H1 (cell line): ENCODE measurements around the gene CADM1. TPM values are rescaled to one million over a fixed set of nuclear protein-coding genes. Genes with fewer than 3 reads are reported as not detected.

ENCODE experiments used
- EZH2 ChIP-seq: fragments of 200-600 bp; sonication (generic); IDR thresholded peaks from 2 replicates; pipeline ENCODE4 v1.7.1; 2012; ENCODE audit warnings: low read depth, mild to moderate bottlenecking, moderate library complexity, low read length, inconsistent platforms; ENCODE audit not compliant: severe bottlenecking
- KDM5A ChIP-seq: fragments of 200-600 bp; IDR thresholded peaks from 2 replicates; pipeline ENCODE4 v1.7.1; 2012; ENCODE audit warnings: mild to moderate bottlenecking, low read length, inconsistent platforms, mixed read lengths
- PHF8 ChIP-seq: fragments of 200-600 bp; sonication (generic); conservative IDR thresholded peaks from 2 replicates; pipeline ENCODE4 v1.7.1; 2012; ENCODE audit warnings: low read depth, mild to moderate bottlenecking, inconsistent platforms, low read length, moderate library complexity
- SAP30 ChIP-seq: fragments of 300-600 bp; sonication (generic); IDR thresholded peaks from 2 replicates; pipeline ENCODE4 v1.7.1; 2012; ENCODE audit warnings: low read length, moderate library complexity, mild to moderate bottlenecking, inconsistent platforms; ENCODE audit not compliant: insufficient read depth, insufficient replicate concordance
- SP4 ChIP-seq: IDR thresholded peaks from 2 replicates; pipeline ENCODE4 v1.6.1; 2012; ENCODE audit warnings: low read length, inconsistent platforms
- SUZ12 ChIP-seq: fragments of 200-600 bp; sonication (generic); IDR thresholded peaks from 2 replicates; pipeline ENCODE4 v1.6.1; 2012; ENCODE audit warnings: mild to moderate bottlenecking, inconsistent platforms, low read length, moderate library complexity, mixed read lengths
- YY1 ChIP-seq: IDR thresholded peaks from 2 replicates; pipeline ENCODE4 v1.6.1; 2011; ENCODE audit warnings: low read depth, mild to moderate bottlenecking, low read length
- polyA plus RNA-seq, 7 experiments: library from polyadenylated mRNA; depleted of rRNA in 3 of 7; stranded (reverse) in 5 of 7; unstranded in 2 of 7; fragments of >200 nt in 5 of 7; fragments of 200-250 nt in 2 of 7; gene quantifications; 1 replicate in 5 of 7; 2 replicates in 1 of 7; 4 replicates in 1 of 7; pipeline versions ENCODE4 v1.2.1 to v1.2.3, GENCODE V29; 2011 to 2013; ENCODE audit warnings: missing spikeins in 2 of 7, mixed read lengths in 2 of 7
- total RNA-seq: library from RNA; stranded (reverse); fragmentation: NEBNext Ultra II Directional; extraction: Animal tissue kit (Norgen Biotek cat#: 25700); gene quantifications from 2 replicates; pipeline ENCODE4 v1.2.1, GENCODE V29; 2021

CADM1 gene
- total and polyA plus RNA-seq, 2 of the 8 experiments (the other 6 are each of a cell fraction or from before 2014, with no cell fraction given), result 8.3 to 25.3 TPM

GRCh38 chr11:115469361-115469760 lies 34.9 kb downstream of the CADM1 start (continued):
- TF ChIP-seq EZH2 (no peak), SUZ12 (no peak), SP4 (no peak), KDM5A (no peak), SAP30 (no peak), PHF8 (no peak), YY1 (no peak)
- TF ChIP-seq, all 59 proteins: peak for 0
